Measurements from ENCODE around the gene CLASRP.

GRCh38 chr19:45051929-45052579 lies 13.2 kb downstream of the CLASRP start:
- TF ChIP-seq, protein P1, sequence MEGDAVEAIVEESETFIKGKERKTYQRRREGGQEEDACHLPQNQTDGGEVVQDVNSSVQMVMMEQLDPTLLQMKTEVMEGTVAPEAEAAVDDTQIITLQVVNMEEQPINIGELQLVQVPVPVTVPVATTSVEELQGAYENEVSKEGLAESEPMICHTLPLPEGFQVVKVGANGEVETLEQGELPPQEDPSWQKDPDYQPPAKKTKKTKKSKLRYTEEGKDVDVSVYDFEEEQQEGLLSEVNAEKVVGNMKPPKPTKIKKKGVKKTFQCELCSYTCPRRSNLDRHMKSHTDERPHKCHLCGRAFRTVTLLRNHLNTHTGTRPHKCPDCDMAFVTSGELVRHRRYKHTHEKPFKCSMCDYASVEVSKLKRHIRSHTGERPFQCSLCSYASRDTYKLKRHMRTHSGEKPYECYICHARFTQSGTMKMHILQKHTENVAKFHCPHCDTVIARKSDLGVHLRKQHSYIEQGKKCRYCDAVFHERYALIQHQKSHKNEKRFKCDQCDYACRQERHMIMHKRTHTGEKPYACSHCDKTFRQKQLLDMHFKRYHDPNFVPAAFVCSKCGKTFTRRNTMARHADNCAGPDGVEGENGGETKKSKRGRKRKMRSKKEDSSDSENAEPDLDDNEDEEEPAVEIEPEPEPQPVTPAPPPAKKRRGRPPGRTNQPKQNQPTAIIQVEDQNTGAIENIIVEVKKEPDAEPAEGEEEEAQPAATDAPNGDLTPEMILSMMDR (IDR thresholded peaks at IDR 0.05) = no peak
- TF ChIP-seq POLR2A (IDR thresholded peaks at IDR 0.05) = no peak

Measured in heart left ventricle (tissue), 13 donors.